Medulla oblongata (tissue), 1 donor: ENCODE results near the gene RETREG1.
"Not testable (repeated sequence)": the region's sequence is repeated elsewhere in the genome, so short reads cannot be mapped to it uniquely, and the experiment has no call there.

ENCODE experiments used
- DNase-seq: peaks from one replicate; pipeline ENCODE4 v3.0.0-alpha.2; 2015; ENCODE audit errors: extremely low spot score

Gene RETREG1

DNA sequence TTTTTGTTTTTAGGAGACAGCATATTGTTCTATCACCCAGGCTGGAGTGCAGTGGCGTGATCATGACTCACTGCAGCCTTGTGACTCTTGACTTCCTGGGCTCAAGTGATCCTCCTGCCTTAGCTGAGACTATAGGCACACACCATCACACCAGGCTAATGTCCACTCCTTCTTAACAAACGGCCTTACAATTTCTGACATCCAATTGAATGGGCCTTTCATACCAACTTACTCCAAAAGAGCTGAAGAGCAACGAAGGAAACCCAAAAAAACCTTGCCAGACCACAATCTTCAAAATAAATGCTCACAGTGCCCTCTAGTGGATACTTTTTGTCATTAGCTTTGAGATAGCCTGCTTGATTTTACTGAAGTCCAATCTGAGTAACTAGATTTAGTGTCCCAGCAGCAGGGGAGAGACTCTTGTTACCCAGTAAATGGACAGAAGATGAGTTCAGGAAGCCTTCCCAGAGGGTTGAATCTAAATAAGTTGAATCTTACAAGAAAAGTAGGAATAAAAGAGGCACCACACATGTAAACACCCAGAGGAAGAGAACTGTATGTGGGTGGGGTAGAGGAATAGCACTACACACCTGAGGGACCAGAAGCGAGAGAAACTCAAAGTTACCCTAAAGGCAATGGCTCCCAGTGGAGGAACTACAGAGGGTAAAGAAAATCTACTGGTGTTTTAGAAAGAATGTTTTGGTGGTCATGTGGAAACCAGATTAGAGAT is 160.5 kb downstream of the RETREG1 start:
- DNase-seq = peak; percentile 81

DNA sequence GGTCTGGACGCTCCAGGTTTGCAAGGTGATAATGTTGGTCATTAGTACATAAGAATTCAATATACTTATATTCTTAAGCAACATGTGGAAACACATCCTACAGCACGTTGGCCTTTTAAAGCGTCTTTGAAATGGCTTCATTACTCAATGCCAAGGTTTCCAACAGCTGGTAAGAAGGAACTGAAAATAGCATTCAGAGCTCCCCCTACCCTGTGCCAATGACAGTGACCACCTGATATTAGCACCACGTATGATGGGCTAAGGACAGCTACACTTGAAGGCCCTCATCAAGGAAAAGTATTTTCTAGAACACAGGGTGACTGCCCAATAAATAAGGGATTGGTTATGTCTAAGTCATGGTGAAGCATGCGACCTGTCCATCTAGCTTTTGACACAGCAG is 161.1 kb downstream of the RETREG1 start:
- DNase-seq = no peak

DNA sequence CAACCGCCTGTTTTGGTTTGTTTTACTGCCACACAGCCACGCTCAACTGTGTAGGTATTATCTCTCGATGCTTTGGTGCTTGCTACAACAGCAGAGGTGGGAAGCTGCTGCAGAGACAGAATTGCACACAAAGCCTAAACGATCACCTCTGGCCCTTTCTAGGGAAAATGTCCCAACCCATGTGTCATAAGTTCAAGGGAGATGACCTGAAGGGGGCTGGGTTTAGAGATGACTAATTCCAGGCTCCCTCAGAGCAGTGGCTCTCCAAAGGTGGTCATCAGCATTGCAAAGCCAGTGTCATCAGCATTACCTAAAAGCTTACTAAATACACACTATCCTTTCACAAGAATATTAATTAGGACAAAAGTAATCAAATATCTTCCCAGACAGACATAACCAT is 162.1 kb downstream of the RETREG1 start:
- DNase-seq = no peak

DNA sequence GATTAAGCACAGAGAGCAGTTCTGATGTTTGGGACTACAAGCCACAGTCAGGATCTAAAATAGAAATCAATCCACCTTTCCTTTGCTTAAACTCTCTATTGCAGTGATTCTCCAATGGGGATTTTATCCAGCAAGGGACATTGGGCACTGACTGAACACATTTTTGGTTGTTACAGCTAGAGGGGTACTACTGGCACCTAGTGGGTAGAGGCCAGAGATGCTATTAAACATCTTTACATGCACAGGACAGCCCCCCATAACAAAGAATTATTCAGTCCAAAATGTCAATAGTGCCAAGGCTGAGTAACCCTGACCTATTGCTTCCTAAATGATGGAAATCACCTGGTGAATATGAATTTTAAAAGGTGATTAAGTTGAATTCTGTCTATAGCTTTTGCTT is 163.2 kb downstream of the RETREG1 start:
- no peak for DNase-seq

DNA sequence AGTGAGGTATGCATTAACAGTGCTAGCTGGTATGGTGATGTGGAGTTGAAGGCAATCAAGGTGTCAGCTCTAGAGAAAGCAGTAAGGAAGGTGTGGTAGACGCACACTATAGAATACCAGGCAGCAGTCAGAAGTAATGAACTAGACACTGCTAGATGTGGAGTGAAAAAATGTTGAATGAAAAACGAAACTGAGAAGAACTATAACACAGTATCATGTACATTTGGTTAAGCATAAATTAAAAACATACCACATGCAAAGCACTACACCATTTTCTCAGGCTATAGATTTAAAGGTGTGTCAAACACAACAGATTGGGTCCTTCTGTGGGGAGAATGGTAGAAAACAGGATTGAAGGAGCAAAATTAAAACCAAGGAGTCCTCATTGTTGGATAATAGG is 166.6 kb downstream of the RETREG1 start:
- DNase-seq = no peak

DNA sequence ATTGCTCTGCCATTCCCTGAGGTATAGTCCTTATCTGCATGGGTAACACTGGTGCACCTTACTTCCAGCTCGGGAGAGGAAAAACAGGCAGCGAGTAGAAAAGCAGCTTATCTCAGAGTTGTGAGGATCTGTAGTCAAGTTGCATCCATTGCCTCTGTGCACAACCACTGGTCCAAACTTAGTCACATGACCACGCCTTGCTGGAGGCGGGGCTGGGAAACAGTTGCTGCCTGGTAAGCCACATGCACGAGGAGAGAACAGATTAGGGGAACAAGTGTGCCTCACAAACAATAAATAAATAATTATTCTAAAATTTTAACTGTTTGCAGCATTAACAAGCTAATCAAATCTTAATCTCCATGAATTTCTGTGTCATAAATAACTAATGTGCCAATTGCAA is 169.8 kb downstream of the RETREG1 start:
- no peak for DNase-seq

DNA sequence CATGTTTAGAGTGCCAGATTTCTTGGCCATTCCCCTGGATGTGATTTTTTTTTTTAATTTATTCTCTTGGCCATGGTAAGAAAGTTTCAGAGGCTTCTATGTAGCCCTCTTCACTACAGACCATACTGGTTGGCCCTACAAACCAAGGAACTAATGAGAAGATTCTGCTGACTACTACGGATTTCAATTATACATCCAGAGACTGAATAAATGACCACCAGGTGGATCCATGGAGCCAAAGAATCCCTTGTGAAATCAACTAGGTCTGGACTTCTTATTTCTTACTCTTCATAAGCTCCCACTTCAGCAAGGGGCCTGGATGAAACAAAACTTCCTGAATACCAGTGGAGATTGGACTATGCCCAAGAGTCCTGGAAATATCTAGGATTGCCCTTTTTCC is 178.8 kb downstream of the RETREG1 start:
- no peak for DNase-seq

DNA sequence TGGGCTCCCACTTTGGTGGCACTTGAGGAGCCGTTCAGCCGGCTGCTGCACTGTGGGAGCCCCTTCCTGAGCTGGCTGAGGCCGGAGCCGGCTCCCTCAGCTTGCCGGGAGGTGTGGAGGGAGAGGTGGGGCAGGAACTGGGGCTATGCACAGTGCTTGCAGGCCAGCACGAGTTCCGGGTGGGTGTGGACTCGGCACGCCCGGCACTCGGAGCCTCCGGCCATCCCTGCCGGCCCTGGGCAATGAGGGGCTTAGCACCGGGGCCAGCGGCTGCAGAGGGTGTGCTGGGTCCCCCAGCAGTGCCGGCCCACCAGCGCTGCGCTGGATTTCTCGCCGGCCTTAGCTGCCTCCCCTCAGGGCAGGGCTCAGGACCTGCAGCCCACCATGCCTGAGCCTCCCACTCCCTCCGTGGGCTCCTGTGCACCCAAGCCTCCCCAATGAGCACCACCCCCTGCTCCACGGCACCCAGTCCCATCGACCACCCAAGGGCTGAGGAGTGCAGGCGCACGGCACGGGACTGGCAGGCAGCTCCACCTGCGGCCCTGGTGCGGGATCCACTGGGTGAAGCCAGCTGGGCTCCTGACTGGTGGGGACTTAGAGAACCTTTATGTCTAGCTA is 180.6 kb downstream of the RETREG1 start:
- DNase-seq = not testable (repeated sequence)

DNA sequence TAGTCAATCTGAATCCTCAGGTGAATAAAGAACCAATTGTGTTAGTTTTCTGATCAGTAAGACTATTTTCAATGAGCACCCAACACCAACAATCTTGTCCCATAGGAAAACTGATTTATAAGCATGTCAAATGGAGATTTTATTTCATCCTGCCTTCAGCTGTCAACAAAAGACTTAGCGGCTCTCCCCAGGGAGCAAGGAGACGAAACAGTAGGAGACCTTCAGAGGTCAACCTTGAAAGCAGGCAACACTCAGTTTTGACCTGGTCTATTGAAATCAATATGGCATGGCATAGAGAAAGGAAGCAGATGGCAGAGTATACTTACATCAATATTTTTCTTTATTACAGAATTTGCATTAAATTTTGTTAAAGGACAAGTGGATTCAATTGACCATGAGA is 185.3 kb downstream of the RETREG1 start:
- no peak for DNase-seq

DNA sequence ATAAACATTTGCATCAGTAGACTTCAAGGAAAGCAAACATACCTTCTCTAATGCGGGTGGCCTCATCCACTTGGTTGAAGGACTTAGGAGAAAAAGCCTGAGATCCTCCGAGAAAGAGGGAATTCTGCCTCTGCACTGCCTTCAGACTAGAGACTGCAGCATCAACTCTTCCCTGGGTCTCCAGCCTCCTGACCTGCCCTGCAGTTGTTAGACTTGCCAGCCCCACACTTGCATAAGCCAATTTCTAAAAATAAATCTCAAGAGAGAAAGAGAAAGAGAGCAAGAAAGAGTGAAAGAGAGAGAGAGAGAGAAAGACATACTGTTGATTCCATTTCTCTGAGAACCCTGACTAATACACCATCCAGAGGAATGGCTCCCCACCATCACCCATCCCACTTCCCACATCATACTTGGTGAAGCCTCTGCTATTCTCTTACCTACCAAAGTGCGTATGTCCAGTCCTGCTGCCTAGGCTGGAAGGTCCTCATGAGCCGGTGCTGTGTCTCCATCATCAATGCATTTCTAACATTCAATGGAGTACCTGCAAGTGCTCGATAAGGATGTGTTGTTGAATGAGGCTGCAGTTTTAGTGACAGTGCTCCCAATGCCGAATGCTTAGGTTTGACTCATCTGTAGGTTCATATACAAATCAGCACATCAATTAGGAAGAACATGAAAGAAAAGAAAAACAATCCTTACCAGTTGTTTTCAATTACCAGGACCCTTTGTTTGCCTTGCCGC is 186.3 kb downstream of the RETREG1 start:
- no peak for DNase-seq

DNA sequence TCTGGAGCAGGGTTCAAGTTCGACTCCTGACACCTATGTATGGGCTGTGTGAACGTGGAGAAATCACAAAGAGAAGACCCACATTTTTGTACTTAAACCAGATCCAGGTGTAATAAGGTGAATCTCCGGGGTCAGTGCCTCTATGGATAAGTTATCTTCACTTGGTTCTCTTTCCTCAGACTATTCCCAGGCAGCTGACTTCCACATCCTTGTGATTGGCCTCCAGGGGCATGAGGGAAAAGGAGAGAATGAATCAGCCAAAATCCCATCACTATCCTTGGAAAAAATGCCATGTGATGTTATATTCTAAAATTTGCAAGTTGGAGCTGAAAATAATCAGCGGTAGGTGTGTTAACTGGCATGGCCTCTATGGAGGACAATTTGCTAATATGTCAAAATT is 188.4 kb downstream of the RETREG1 start:
- DNase-seq = no peak

DNA sequence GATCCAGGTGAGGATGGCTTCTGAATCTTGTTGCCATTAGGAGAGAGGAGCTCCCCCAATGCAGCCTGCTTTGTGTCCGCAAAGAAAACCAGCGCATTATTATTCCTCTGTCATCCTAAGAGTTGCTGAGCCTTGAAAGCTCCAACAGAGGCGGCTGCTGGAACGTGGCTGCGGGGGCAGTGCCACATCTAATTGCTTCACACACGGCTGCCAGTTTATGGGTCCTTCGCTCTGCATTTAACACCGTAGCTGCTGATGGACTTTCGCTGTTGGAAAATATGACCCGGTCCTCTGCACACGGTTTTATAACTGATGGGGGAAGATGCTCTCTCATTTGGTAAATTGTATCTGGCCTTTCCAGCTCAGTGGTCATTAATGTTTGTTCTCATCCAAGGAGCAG is 189.2 kb downstream of the RETREG1 start:
- no peak for DNase-seq
